ENCODE results near the gene FBXW8.
A peak's percentile ranks its signal among the peaks of the same experiment; 100 is the strongest.

The FBXW8 gene

DNA sequence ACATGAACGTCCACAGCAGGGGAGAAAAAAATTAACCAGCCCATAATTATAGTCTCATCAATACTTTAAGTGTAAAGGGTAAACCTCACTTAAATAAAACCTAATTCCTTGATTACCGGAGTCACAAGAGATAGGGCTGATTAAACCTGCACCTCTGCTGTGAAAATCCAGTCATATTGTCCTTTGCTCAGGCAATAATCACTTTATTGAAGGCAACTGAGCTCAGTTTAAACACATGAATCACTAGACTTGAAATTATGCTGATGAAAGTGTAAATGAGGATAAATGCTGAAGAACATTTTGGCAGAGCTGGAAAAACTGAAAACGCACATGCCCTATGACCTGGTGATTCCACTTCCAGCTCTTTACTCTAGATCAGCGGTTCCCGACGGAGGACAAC lies 22.9 kb upstream of the FBXW8 start:
- DNase-seq = no peak

DNA sequence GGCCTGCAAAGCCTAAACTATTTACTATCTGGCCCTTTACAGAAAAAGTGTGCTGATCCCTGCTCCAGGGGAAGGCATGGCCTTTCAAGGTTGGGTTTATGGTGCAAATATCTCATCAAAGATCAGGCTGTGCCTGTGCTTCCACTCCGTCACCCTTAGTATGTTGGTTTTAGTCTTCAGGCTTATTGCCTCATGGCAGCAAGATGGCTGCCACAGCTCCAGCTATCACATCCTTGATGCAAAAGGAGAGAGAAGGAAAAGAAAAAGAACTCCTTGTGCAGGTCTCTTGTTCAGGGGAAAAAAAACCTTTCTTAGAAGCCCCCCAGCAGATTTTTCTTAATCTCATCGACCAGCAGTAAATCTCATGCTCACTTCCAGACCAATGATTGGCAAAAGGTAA lies 20.4 kb upstream of the FBXW8 start:
- no peak for DNase-seq

DNA sequence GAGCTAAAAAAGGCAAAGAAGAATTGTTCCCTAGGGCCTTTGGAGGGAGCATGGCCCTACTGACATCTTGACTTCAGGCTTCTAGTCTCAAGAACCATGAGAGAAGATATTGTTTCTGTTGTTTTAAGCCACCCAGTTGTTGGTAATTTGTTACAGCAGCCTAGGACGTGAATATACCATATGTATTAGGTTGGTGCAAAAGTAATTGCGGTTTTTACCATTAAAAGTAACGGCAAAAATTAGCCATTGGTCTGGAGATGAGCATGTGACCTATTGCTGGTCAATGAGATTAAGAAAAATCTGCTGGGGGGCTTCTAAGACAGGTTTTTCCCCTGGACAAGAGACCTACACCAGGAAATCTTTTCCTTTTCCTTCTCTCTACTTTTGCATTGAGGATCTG lies 19.7 kb upstream of the FBXW8 start:
- DNase-seq = no peak

DNA sequence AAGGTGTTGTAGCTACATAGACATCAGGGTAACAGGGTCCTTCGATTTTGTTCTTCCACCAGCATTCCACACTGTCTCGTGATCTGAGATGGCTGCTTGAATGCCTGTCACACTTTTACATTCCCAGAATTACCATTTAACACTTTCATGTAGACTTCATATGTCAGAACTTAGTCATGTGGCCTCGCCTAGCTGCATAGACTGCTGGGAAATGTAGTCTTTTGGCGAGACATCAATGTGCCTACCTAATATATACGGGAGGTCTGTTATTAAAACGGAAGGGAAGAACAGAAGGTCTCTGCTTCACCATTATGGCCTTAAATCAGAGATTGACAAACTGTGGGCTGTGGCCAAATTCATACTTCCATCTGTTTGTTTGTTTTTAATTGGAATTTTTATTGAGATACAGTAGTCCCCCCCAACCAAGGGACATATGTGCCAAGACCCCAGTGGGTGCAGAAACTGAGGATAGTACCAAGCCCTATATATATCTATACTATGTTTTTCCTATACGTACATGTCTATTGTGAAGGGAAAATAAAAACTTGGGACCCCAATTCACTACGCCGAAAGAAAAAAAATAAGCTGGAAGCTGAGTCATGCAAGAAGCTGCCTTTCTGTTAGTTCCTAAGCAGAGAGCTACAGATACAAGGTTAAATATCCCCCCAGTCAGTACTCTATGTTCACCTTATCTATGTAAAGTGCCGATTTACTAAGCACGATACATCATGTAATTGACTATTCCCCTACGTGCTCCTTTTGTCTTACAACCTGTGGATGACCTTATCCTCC lies 18.2 kb upstream of the FBXW8 start:
- no peak for DNase-seq

DNA sequence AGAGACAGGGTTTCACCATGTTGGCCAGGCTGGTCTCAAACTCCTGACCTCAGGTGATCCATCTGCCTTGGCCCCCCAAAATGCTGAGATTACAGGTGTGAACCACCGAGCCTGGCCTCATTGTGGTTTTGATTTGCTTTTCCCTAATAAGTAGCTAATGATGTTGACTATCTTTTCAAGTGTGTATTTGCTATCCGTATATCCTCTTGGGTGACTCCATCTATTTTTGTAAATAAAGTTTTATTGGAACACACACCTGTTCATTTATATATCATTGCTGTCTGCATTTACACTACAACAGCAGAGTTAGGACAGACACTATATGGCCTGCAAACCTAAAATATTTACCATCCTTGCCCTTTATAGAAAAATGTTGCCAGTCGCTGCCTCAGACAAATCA lies 15.8 kb upstream of the FBXW8 start:
- DNase-seq = no peak

DNA sequence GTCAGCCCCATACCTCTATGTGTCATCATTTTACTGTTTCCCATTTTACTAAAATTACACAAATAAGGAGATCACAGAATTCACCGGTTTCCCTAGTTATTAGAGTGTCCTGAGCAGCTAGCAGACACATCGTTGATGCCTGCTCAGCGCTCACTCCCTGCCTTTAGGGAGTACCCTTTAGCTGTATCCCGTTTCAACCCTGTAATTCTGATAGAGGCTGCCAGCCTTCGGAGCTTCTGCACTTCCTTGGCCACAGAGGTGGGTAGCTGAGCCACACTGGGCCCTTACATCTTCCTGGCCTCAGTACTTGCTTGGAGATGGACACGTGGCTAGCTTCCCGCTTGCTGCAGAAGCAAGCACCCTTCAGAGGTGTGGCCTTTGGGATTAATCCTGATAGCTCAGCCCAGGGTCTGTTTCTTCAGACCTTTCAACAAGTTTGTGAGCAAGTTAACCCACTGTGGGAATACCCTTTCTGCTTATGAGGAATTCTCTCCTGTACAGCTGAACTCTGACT lies 14.3 kb upstream of the FBXW8 start:
- DNase-seq = no peak

DNA sequence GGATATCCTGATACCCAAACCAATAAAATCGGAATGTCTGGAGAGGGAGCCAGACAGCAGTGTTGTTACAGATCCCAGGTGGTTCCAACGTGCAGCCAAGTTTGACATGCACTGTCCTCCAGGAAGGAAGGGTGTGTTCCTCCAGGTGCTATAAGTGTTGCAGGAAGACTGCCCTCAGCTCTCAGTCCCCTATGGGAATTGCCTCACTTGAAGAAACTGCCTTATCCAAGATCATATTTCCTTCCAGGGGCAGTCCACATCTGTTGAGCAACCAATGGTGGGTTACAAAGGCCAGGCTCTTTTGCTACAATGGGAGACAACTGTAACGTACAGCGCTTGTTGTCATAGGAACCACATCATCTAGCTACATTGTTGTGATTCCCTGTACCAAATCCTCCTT lies 13.3 kb upstream of the FBXW8 start:
- DNase-seq = no peak

DNA sequence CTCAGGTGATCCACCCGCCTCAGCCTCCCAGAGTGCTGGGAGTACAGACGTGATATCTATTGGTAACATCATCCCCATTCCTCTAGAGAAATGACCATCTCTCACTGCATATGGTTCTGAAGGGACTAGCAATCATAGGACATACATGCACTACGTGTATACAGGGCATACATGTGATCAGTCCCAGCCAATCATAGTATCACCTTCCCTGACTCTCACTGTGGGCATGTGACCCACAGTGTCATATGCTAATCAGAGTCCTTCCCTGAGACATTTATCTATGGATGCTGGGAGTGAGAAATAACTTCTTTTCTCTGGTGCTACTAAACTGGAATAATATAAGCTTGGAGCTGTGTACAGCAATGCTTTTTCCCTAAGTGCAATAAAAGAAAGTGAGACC lies 12.1 kb upstream of the FBXW8 start:
- DNase-seq = no peak

DNA sequence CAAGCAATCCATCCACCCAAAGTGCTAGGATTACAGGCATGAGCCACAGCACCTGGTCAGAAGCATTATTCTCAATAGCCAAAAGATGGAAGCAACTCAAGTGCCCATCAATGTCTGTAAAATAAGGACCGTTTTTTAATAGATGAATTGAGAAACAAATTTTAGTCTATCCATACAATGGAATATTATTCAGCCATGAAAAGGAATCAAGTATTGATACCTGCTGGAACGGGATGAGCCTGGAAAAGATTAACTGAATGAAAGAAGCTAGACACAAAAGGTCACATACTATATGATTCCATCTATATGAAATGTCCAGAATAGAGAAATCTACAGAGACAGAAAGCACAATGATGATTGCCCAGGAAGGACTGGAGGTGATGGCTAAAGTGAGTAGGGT lies 9.1 kb upstream of the FBXW8 start:
- no peak for DNase-seq

DNA sequence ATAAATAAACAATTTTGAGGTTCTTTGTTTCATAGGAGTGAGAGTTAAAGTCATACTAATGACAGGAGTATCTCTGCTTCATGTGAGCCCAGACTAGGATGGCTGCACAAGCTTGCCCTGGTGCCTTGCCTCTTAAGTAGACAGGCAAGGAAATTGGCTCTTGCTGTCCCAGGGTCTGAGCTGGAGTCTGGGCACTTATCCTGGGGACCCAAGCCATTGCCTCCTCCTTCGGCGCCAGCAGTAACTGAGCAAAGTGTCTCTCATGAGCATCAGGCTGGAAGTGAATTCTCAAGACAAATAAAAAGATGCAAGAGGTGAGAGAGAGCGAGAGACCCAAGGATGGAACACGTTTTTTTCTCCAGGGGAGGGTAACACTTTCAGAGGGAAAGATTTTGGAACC lies 6.9 kb upstream of the FBXW8 start:
- no peak for DNase-seq

DNA sequence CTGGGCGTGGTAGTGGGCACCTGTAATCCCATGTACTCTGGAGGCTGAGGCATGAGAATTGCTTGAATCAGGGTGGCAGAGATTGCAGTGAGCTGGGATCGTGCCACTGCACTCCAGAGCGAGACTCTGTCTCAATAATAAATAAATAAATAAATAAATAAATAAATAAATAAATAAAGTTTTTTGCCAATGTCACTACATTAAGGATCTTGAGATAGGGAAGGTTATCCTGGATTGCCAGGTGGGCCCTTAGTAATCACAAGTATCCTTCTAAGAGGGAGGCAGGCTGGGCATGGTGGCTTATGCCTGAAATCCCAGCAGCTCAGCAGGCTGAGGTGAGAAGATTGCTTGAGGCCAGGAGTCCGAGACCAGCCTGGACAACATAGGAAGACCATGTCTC lies 4.5 kb upstream of the FBXW8 start:
- no peak for DNase-seq

DNA sequence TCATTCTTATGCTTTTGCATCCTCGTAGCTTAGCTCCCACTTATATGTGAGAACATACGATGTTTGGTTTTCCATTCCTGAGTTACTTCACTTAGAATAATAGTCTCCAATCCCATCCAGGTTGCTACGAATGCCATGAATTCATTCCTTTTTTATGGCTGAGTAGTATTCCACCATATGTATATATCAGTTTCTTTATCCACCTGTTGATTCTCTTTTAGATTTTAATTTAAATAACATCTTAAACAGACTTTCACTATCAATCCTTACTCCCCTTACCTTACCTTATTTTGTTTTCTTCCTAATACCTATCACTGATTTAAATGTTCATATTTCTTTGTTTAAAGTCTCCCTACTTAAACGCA lies 488 bp upstream of the FBXW8 start:
- no peak for DNase-seq

DNA sequence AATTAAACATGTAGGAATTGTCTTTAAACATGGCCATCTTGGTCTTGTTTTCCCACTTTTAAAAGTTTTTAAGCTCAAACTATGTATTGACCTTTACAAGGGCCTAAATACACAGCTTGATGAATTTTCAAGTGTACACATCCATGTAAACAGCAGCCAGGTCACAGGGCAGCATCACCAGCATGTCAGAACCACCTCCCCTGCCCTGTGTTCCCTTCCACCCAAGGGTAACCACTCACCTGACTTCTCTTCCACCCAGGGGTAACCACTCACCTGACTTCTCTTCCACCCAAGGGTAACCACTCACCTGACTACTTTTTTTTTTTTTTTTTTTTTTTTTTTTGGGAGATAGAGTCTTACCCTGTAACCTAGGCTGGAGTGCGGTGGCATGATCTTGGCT lies 4.6 kb downstream of the FBXW8 start:
- no peak for DNase-seq

DNA sequence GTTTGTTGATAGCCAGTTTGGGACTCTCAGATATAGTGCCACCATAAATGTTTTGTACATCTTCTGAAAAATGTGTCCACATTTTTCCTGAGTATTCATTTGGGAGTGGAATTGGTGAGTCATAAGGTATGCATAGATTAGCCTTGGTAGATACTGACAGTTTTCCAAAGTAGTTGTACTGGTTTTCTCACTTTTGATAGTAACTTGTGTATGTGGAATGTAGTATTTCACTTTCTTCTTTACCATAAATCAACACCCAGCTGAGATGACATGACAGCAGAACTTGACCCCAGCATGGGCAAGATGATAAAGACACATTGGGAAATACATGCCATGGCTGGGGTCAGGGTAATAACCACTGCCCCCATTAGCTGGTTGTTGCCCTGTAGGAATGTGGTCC lies 5.4 kb downstream of the FBXW8 start:
- no peak for DNase-seq

DNA sequence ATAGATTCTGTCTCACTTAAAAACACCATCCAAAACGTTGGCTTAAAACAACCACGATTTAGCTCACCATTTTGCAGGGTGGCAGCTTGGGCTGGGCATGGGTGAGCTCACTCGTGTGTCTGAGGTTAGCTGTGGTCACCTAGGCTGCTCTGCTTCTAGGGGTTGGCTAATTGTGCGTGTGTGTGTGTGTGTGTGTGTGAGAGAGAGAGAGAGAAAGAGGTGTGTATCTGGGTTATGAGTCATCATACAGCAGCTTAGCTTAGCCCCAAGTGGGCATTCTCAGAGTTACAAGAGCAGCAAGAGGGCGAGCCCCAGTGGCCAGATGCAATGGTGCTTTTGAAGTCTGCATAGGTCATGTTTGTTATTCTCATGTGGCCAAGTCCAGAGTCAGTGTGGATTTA lies 6.0 kb downstream of the FBXW8 start:
- peak in 1 of 2 experiments; percentile 2 for DNase-seq

DNA sequence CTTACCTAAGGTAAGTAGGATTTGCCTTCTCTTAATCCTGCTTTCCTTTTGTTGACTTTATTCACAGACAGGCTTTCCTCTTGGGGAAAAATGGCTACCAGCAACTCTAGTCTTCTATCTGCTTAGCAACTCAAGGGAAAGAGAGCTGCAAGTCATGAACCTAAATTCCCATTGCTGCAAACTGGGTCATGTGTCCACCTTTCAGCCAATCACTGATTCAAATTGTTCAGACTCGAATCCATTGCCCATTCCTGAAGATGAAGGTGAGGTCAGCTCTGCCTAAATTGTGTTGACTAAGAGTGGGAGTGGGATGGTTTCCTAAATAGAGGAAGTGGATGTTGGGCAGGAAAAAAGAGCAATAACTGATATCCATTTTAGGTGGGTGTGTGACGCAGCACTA lies 7.7 kb downstream of the FBXW8 start:
- DNase-seq = no peak

DNA sequence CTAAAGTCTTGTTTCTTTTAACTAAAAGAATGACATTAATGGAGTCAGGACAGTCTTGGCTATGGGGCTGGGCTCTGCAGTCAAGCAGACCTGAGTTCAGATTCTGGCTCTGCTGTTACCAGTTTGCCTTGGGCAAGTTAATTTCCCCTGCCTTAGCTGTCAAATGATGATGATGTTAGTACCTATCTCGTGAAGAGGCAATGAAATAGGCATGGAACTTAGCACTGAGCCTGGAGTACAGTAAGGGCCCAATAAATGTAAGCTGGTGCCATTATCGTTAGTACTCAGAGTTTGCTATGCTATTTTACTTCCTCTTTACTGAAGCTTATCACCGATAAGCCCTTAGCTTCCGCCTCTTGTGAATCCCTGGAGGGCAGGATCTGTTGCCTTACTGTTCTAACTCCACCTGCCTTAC lies 8.5 kb downstream of the FBXW8 start:
- DNase-seq = no peak

DNA sequence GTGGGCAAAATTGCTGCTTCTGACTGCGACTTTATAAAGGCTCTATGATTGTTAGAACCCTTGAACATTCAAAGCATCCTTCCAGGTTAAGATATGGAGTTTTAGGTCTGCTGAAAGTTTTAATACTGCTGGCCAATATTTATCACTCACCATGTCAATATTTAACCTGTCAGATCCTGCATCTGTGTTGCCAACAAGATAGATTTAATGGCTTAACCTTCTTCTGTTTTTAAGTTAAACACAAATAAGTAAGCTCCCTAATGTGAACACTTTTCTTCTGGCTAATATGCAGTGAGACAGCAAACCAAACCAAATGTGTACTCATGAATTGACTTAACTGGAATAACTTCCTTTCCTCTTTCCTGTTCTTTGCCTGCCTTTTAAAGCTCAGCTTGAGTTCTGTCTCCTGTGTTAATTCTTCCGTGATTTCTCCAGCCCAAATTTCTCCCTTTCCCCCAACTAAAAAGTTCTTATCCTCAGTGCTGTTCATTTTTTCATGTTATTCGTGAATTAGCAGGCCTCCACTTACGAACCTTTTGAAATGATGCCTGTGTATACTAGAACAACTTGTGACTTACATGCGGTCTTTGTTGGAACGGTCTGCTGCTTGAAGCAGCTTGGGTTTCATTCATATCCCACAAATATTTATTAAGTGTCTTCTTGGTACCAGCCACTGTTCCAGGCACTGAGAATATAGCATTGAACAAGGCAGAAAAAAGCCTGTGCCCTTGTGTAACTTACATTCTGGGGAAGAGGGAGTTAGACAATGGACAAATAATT lies 9.1 kb downstream of the FBXW8 start:
- DNase-seq = no peak

DNA sequence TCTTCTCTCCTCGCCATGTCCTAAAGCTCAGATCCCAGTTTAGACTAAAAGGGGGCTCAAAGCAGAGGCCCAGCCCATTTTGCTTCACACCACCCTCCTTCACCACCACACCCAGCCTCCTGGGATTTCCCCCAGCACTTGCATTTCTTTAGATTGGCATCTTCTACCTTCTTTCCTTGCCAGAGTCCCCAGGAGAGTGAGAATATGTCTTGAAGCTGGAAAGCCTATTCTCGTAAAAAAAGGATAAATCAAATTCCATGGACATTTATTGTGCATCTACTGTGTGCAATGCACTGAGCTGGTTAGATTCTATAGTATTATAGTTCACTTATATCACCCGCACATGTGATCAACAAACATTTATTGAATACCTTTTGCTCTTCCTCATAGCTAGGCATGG lies 10.2 kb downstream of the FBXW8 start:
- DNase-seq = no peak

DNA sequence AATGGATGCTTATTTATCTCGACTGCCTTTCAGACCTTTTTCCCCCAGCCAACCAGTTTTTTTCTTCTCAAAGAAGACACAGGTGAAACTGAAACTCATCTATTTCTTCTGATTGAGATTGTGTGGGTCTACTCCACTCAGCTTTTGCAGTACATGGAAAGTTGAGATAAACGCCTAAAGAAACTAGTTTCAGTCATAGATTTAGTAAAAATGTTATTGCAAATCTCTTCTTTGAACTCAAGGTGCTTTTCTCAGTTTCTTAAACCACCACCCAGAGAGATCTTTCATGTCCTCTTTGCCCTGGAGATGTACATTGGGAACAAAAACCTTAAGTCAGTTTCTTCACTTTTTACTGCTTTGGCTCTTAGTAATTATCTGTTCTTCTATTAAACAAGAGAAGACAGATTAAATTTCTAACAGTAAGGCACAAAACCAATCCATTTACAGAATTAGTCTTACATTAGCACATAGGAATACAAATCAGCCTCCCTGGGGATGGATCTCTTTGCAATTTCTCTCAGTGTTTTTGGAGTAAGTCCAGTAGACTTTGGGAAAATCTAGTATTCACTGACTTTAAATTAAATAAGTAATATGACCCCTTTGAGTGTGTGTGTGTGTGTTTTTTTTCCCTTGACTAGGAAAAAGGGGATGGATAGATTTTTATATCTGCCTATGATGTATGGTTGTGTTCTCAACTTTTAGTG lies 11.6 kb downstream of the FBXW8 start:
- DNase-seq = no peak

DNA sequence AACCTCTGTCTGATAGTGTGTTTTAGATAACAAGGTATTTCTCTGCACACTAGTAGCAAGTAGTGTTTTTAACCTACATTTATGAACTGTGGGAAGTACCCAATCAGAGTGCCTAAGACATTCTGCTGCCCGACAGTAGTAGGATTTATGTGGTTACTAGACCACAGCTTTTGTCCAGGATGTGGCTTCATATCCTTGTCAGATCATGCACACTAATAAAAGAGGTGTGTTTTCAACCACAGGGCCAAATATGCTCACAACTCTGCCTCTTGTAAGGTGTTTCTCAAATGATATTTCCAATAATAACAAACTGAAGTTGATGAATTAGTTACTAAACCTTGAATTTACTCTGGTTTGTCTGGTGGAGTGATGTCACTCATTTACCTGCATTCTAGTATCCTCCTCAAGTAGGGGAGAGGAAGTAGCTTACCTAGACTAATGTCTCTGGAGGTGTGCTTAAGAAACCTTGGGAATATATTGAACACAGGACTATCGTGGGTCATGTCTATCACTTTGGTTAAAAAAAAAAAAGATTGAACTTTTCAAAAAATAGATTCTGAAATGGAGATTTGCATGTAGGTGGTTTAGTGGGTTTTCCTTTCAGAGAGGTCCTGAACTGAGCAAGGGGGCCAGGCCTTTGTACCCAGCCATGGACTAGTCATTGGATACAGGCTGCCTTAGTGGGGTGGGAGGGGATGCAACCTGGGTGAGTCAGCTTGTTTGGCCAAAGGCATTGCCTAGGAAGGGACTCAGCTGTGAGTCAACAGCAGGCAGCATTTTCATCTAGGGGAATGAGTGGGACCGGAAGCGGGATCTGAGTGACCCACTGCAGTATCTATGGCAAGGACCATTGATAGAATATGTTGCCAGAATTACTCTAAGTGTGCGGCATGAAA lies 14.1 kb downstream of the FBXW8 start:
- peak in 1 of 2 experiments; percentile 25 for DNase-seq
